HTR-8/SVneo (cell line): ENCODE data around the gene GMPS.
"Not testable (repeated sequence)": the region's sequence is repeated elsewhere in the genome, so short reads cannot be mapped to it uniquely, and the experiment has no call there.

ENCODE experiments used
- DNase-seq: peaks from one replicate; pipeline ENCODE4 v3.0.0; 2011; ENCODE audit warnings: low spot score, mixed read lengths; ENCODE audit not compliant: insufficient read length
- FAIRE-seq: peaks from 2 replicates; lab custom pipeline; 2011; peaks lifted over from hg19 to GRCh38; lab: Jason Lieb, UNC

Gene GMPS

GRCh38 chr3:155870945-155871745 is 695 bp downstream of the GMPS start:
- DNase-seq (peak; percentile 48), FAIRE-seq (peak; percentile 36)

- FAIRE-seq (no peak), DNase-seq (no peak)
These were observed 1.3 kb downstream of the GMPS start for GRCh38 chr3:155871746-155872158.

- FAIRE-seq (no peak), DNase-seq (no peak)
These were observed 2.6 kb downstream of the GMPS start for GRCh38 chr3:155872904-155873646.

- FAIRE-seq: no peak
- no peak for DNase-seq
These were observed 5.6 kb downstream of the GMPS start for GRCh38 chr3:155876037-155876436.

DNA sequence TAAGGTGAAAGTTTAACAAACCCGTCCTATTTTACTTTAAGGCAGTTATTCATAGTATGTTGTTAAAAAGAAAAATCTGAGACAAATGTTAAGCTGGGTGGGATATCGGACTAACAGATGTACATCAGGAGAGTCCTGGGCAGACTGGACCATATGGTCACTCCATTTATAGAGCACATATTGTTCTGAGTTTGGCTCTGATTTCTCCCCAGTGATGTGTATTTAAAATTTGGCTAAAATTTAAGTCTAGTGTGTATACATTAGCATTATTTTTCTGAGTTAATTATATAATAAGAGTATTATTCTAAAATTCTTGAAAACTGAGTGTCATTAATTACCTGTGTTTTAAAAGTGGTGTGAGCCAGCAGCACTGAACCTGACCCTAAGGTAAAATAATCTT is 6.1 kb downstream of the GMPS start:
- DNase-seq: no peak
- no peak for FAIRE-seq

- FAIRE-seq (no peak), DNase-seq (no peak)
These were observed 9.8 kb downstream of the GMPS start for GRCh38 chr3:155880286-155880685.

- FAIRE-seq (no peak), DNase-seq (no peak)
These were observed 13.8 kb downstream of the GMPS start for GRCh38 chr3:155884292-155884691.

- FAIRE-seq (no peak), DNase-seq (no peak)
These were observed 14.8 kb downstream of the GMPS start for GRCh38 chr3:155885292-155885691.

GRCh38 chr3:155886348-155886747 is 15.9 kb downstream of the GMPS start:
- not testable (repeated sequence) for FAIRE-seq, DNase-seq

DNA sequence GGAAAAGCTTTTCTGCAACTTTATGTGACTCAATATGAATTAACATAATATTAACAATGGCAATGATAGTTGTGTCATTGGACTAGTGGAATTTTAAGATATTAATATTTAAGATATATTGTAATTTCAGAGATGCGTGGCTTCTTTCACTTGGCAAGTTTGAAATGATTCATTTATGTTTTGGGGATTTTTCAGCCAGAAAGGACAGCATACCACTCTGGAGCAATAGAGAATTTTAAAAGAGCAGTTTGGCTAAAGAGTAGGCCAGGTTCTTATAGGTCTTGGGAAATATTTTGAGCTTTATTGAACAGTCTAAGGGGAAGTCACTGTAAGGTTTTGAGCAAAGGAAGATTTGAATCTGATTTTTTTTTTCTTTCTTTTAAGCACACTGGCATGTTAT is 16.5 kb downstream of the GMPS start:
- no peak for FAIRE-seq
- DNase-seq: no peak

- DNase-seq: no peak
- FAIRE-seq: no peak
These were observed 18.8 kb downstream of the GMPS start for GRCh38 chr3:155889212-155889611.

DNA sequence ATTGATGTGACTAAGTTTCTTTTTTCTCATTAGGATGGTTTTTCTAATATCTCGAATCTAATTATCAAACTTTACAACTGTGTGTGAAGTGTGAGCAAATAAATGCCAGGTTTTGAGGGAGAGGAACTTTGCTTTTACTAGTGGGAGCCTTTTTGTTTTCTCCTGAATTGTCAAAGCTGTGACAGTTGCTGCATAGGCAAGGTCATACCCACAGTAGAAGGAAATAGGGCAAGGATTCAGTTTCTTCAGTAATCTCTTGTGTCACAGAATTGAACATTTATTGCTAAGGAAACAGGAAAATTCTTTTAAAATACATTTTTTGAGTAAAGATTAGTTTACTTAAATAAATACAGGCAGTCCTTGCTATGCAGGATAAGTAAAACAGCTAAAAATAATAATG is 19.5 kb downstream of the GMPS start:
- DNase-seq: no peak
- FAIRE-seq: no peak

DNA sequence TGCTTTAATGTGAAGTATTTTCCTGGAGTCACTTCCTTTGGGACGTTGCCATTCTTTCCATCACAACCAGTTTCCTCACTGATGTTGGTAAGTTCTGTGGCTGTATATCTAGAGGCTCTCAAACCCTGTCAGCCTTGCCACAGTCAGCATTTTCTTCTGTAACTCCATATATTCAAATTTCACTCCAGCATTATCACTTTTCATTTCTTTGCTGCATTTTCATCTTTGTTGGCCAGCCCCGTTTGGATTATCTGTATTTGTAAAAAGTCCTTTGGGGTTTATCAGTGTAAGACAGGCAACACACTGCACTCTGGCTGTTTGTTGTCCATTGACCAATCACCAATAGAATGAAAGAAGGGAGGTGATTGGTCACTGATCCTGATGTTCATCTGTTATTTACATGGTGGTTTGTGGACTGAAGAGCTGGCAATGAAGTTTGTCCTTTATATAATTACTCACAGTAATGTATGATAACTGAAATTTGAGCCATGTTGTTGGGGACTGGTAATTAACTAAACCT is 20.3 kb downstream of the GMPS start:
- DNase-seq (no peak), FAIRE-seq (no peak)

GRCh38 chr3:155891321-155891720 is 20.9 kb downstream of the GMPS start:
- DNase-seq (no peak), FAIRE-seq (no peak)

DNA sequence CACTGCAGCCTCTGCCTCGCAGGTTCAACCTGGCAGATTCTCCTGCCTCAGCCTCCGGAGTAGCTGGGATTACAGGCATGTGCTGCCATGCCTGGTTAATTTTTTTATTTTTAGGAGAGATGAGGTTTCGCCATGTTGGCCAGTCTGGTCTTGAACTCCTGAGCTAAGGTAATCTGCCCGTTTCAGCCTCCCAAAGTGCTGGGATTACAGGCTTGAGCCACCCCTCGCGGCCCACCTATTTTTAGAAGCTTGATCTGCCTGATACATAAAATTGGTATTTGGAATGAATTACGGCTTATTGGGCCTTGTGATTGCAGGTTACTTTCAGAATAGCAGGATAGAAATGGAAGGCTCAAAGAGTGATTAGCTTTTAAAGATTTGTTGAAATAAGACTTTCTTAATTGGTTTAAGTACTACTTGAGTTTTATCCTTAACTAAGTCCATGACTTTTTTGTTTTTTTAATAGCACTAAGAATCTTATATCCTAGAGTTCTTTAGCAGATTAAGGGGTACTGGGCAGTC is 25.0 kb downstream of the GMPS start:
- DNase-seq: no peak
- no peak for FAIRE-seq

DNA sequence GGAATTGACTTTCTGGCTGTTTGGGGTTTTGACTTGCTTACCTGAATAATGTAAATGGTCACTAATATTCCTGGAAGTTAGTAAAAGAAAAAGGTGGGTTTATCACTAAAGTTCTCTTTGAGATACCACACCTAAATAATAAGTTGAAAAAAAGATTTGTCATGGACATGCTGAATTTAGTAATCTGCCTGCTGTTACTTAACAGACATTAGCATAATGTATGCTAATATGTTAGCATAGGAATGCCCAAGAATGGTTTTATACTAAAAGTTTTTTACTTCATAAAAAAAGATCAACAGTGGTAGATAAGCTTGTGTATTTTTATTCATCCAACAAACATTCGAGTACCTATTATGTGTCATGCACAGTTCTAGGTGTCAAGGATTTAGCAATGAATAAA is 36.5 kb downstream of the GMPS start:
- FAIRE-seq: no peak
- no peak for DNase-seq

DNA sequence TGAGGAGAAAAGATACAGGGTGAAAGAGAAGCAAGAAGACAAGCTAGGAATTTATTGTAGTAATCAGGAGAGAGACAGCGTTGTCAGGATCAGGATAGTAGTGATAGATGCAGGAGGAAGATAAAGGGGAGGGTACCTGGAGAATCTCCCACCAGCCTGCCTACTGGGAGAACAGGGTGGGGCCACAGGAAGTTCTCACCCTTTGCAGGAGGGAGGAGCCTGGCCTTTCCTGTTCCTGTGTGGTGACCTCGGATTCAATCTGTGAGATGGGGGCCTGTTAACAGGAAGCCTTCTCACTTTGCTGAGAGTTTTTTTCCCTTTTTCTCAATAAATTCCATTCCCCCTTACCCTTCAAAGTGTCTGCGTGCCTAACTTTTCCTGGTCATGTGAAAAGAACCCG is 37.6 kb downstream of the GMPS start:
- DNase-seq (no peak), FAIRE-seq (no peak)

GRCh38 chr3:155908605-155909004 is 38.2 kb downstream of the GMPS start:
- DNase-seq (no peak), FAIRE-seq (no peak)

DNA sequence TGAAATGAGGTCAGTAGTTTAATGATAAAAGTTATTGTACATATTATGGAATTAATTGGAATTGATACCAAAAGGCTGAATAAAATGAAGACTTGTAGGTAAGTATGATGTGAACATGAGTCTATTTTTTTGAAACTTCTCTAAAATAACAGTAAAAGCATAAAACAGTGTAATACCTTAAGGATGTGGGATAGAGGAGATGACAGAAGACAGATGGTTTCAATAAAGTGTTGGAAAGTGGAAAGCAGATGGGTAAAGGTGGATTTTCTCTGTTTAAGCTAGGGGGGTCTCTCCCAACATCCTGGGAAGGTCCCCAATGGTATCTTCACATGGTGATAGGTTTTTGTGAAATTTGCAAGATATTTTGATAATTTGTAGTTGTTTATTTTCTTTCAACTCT is 41.6 kb downstream of the GMPS start:
- no peak for FAIRE-seq
- DNase-seq: no peak

DNA sequence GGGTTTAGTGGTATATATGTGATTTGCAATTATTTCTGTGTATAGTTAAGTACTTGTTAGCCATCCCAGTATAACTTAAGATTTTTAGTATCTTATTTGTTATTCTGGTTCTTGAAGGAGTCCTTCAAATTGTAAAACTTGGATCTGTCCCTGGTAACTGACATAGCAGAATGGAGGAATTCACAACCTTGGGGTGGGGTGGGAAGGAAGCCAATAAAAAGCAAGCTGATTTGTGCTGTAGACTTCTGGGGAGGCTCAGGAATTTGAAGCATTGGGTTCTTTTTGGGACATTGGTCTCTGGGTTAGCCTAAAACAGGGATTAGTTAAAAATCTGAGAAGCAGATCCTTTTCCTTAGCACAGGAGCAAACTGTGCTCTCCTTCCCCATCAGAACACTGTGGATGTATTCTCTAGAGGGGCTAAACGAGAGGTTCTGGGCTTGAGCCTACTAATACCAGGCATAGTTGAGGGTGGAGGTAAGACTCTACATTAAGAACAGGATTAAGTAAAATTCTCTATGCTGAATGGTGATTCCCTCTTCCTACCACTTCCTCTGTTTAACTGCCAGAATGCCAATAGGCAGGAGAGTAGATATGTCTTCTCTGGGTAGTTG is 42.2 kb downstream of the GMPS start:
- FAIRE-seq (no peak), DNase-seq (no peak)

GRCh38 chr3:155917781-155918180 is 47.3 kb downstream of the GMPS start:
- FAIRE-seq: no peak

More at GRCh38 chr3:155917781-155918180, 47.3 kb downstream of the GMPS start:
- no peak for DNase-seq
